ENCODE measurements around the gene PPP4R2.
"Not testable (repeated sequence)": the region's sequence is repeated elsewhere in the genome, so short reads cannot be mapped to it uniquely, and the experiment has no call there.

PPP4R2 gene

GRCh38 chr3:73026760-73027113 is 30.1 kb downstream of the PPP4R2 start:
- no peak for DNase-seq

GRCh38 chr3:73028803-73029202 is 32.2 kb downstream of the PPP4R2 start:
- DNase-seq: no peak

GRCh38 chr3:73029321-73029796 is 32.7 kb downstream of the PPP4R2 start:
- DNase-seq: no peak

GRCh38 chr3:73030073-73030597 is 33.5 kb downstream of the PPP4R2 start:
- DNase-seq: no peak

- no peak for DNase-seq
Measured at GRCh38 chr3:73031573-73032103, 35.0 kb downstream of the PPP4R2 start.

- no peak for DNase-seq
Measured at GRCh38 chr3:73036694-73037591, 40.3 kb downstream of the PPP4R2 start.

GRCh38 chr3:73041537-73041936 is 44.9 kb downstream of the PPP4R2 start:
- no peak for DNase-seq

GRCh38 chr3:73043414-73043813 is 46.8 kb downstream of the PPP4R2 start:
- DNase-seq: no peak

GRCh38 chr3:73045391-73045790 is 48.8 kb downstream of the PPP4R2 start:
- no peak for DNase-seq

GRCh38 chr3:73046195-73046594 is 49.6 kb downstream of the PPP4R2 start:
- DNase-seq: no peak

GRCh38 chr3:73049319-73049718 is 52.7 kb downstream of the PPP4R2 start:
- DNase-seq: no peak

GRCh38 chr3:73052857-73053256 is 56.2 kb downstream of the PPP4R2 start:
- DNase-seq: no peak

- DNase-seq: no peak
Measured at GRCh38 chr3:73055583-73055982, 59.0 kb downstream of the PPP4R2 start.

GRCh38 chr3:73056014-73056844 is 59.6 kb downstream of the PPP4R2 start:
- DNase-seq: peak; percentile 37

GRCh38 chr3:73056845-73057150 is 60.2 kb downstream of the PPP4R2 start:
- no peak for DNase-seq

GRCh38 chr3:73060302-73060723 is 63.7 kb downstream of the PPP4R2 start:
- DNase-seq: no peak

- DNase-seq: no peak
Measured at GRCh38 chr3:73061416-73061815, 64.8 kb downstream of the PPP4R2 start, which contains the start of gene EBLN2. Gene EBLN2 (plus strand): TSS chr3:73061659. CDS start chr3:73062082, 423 bp downstream.

- DNase-seq: not testable (repeated sequence)
Measured at GRCh38 chr3:73066243-73066642, 69.6 kb downstream of the PPP4R2 start.

GRCh38 chr3:73068419-73068818 is 71.8 kb downstream of the PPP4R2 start:
- no peak for DNase-seq

- no peak for DNase-seq
Measured at GRCh38 chr3:73069187-73069586, 72.6 kb downstream of the PPP4R2 start.

- DNase-seq: no peak
Measured at GRCh38 chr3:73069775-73070444, 73.3 kb downstream of the PPP4R2 start.

- no peak for DNase-seq
Measured at GRCh38 chr3:73070675-73071575, 74.3 kb downstream of the PPP4R2 start.

All from NCI-H1048 (cell line).